HG02884 (cell line): ENCODE measurements around the gene IFT81.
"Not testable (repeated sequence)": the region's sequence is repeated elsewhere in the genome, so short reads cannot be mapped to it uniquely, and the experiment has no call there.

Experiments
- ATAC-seq: cut with Tn5 transposase; IDR thresholded peaks from one replicate; pipeline ENCODE4 v1.9.1; 2021; ENCODE audit warnings: mild to moderate bottlenecking, moderate library complexity; ENCODE audit not compliant: unreplicated experiment

IFT81 gene

DNA sequence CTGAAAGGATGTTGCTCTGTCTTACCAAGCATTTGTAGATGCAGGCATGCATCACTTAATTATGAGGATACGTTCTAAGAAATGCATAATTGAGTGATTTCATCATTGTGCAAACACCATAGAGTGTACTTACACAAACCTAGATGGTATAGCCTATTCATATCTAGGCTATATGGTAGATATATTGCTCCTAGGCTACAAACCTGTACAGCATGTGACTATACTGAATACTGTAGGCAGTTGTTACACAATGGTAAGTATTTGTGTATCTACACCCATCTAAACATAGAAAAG lies 75.9 kb downstream of the IFT81 start:
- ATAC-seq = no peak

DNA sequence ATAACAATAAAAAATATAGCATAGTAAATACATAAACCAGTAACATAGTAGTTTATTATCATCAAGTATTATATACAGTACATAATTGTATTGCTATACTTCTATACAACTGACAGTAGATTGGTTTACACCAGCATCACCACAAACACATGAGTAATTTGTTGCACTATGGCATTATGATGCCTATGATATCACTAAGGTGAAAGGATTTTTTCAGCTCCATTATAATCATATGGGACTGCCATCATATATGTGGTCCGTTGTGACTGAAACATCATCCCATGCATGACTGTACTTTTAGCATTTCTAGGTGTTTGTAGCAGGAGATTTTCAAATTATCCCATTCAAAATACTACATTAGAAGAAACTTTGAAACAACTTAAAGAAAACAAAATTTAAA lies 77.8 kb downstream of the IFT81 start:
- no peak for ATAC-seq

DNA sequence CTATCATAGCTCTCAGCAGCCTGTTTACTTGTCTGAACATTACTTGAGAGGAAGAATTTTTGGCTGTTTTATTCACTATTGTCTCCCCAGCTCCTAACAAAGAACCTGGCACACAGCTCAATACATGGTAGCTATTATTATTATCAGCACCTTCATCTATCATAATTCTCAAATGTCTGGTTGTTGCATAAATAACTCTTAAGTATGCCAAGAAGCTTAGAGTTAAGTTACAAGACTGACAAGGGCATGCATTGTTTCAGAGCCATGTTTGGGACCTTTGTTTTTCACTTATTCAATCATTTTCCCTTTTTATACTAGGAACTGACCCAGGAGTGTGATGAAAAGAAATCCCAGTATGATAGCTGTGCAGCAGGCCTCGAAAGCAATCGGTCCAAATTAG lies 79.4 kb downstream of the IFT81 start:
- no peak for ATAC-seq

DNA sequence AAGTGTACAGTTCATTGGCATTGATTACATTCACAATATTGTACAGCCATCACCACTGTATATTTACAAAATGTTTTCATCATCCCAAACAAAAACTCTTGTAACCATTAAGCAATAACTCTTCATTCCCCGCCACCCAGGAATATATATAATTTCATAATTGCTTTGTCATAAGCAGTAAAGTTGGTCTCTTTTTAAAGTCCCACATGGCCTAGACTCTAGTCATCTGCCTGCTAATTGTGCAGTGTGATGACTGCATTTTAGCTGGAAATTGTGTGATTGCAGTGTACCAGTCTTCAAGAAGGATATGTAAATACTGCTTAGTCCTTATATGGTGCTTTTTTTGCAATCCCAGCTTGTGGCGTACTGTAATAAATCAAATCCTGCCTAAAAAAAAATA lies 81.8 kb downstream of the IFT81 start:
- ATAC-seq = no peak

DNA sequence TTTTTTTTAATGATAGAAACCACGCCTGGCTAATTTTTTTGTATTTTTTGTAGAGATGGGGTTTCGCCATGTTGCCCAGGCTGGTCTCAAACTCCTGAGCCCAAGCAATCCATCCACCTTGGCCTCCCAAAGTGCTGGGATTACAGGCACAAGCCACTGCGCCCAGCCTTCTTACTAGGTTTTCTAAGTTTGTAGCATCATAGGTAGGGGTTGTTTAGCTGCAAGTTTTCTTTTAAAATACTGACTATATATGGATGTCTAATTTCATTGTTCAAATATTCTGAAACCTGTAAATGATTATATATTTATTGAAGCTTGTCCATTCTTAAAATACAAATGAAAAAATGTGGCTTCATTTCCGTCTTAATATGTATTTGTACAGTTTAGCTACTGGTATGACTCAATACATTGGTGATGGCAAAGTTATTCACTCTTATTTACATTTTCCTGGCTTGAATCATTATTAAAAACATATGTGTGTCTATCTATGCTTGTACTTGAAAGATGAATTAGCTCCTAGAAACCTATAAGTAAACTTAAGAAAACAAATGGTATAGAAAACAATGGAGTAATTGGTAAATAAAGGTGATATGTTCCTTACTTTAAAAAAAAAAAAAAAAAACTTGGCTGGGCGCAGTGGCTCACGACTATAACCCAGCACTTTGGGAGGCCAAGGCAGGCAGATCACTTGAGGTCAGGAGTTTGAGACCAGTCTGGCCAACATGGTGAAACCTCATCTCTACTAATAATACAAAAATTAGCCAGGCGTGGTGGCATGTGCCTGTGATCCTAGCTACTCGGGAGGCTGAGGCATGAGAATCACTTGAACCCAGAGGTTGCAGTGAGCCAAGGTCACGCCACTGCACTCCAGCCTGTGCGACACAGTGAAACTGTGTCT lies 87.7 kb downstream of the IFT81 start:
- not testable (repeated sequence) for ATAC-seq

DNA sequence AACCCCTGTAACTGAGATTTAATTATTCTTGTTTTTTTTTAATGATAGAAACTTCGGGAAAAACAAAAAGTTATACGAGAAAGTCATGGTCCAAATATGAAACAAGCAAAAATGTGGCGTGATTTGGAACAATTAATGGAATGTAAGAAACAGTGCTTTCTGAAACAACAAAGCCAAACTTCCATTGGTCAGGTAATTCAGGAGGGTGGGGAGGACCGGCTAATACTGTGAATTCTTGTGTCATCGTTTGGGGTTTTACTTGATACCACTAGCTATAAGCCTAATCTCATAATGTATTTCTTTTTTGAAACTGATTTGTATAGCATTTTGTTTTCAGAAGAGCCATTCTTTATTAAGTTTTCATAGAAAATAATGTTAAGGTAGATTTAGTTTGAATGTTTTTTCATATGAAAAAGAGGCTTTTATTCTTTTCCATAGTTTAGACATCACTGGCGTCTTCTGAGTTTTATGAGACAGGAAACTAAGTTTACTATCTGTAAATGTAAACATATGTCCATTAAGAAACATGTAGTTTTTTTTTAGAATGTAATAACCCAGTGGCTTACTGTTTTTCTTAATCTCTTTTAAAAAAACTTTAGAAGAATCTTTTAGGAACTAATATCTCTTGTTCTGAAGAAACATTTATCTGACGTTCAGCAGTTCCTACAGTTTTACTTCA lies 94.0 kb downstream of the IFT81 start:
- no peak for ATAC-seq

DNA sequence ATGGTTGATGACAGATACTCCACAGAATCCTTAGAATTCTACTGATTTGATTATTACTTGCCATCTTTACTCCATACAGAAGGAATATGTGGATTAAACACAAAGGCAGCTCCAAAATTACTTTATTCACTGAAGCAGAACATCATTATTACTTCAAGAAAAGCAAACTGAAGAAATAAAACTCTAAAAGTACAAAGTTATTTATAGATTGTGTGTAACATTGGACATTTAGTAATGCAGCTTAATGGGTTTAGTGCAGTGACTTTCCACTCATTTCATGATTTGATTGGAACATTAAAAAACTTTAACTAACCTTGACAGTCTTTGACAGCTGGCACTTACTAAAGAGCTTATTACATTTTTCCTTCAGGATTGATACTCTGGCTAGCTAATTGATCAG lies 97.9 kb downstream of the IFT81 start:
- ATAC-seq = no peak

DNA sequence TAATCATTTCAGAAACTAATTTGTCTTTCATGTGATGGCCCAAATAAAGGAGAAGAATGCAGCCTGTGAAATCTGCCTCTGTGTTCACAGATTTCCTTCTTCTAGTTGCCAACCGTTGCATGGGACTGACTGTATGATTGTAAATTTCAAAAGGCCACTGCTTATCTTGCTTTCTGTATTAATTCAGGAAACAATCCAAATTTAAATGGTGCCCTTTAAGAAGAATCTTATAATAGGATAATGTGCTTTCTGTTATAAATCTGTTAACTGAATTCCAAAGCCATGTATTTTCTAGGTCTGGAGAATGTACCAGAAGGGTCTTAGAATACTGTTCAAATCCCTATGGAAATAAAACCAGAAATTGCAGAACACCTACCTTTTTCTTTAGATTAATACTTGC lies 98.3 kb downstream of the IFT81 start:
- no peak for ATAC-seq

DNA sequence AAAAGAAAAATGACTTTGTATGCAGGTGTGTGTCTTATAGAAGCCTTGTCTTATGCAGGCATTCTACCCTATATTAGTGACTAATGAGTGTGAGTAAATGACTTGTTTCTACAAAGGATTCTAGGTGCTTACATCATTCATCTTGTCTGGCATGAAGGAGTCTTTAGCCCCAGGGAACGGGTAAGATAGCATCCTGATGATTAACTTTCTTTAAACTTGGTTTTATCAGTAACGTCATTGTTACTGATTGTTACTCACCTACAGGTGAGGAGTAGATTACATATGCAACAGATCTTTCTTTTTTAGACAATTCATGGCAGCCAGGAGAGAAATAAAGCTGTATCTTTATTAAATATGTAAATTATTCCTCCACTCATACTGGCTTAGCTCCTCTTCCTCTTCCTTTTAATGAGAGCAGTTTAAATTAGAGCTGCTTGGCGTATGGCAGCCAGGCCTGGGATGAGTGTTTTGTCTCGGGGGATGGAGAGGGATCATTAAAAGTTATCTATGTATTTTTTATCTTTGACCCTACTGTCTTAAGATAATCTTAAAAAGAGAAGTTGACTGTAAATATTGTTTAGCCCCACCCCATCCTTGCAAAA lies 99.7 kb downstream of the IFT81 start:
- ATAC-seq = no peak

DNA sequence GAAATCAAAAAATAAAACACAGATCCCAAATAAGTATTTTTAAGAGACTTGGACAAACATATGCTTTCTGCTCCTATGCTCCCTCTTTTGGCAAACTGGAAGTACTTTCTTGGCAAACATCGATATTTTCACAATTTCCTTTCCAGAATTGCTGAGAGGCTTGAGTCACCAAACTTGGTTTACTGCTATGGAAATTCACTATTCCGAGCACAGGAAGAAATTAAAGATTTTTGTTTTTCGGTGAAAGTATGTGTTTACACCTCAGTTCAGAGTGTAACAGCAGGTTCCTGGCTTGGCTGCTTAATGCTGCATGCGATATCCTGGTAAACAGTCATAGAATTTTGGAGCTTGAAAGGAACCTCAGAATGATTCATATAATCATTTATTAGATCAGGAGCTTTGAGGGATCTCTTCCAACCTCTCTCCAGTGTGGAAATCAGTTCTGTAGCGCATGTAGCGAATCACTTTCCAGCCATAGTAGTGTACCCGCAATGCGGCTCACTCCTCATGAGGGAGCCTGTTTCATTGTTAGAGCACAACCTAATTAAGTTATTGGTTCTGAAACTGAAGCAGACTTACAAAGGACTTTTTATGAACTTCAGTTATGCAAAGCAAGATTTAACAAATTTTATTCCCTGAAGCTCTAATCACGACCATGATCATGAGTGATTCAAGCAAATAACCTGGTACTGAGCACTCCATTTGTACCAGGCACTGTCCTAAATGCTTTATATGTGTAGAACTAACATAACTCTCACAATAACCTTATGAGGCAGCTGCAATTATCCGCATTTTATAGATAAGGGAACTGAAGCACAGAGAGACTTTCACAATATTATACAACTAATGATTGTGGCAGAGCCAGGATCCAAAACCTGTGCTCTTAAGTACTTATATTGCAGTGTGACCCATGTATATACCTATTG lies 100.5 kb downstream of the IFT81 start:
- no peak for ATAC-seq

DNA sequence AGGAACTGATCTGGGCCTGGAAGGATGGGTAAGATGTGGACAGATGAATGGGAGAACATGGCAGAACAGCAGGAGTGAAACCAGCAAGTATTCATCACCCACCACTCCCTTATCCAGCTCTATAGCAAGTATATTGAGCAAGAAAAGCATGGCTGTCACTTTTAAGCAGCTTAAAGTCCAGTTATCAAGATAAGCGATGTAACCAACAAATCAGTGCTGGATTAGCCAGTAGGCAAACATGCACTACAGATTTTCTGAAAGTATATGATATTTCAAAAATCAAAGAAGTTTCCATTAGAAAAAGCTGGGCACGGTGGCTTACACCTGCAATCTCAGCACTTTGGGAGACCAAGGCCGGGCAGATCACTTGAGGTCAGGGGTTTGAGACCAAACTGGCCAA lies 103.0 kb downstream of the IFT81 start:
- no peak for ATAC-seq

DNA sequence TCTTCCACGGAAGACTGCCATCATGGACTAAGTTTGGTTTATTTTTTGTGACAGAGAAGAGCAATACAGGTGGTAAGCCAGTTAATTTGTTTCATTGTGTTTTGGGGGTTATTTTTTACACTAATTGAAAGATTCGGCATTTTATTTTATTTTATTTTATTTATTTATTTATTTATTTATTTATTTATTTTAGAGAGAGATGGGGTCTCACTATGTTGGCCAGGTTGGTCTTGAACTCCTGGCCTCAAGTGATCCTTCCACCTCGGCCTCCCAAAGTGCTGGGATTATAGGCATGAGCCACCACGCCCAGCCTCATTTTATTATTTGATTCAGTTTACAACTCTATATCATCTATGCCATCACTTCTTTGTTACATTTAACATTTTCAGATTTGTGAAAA lies 104.2 kb downstream of the IFT81 start:
- ATAC-seq = not testable (repeated sequence)

DNA sequence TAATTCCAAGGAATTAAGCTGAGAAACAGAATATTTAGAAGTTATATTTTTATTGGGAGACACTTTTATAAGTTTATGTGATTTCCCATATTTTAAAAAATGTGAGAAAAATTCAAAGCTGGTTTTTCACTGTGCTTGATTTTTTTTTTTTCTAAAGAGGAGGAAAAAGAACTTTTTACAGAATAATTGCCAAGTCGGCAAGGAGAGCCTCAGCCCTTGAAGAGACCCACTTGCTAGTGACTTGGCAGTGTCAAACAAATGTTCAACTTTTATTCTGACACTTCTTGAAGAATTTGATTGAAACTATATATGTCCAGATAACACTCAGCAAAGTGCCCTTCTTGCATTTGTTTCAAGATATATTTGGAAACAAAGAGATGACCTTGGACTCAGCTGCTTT lies 104.6 kb downstream of the IFT81 start:
- ATAC-seq = no peak

DNA sequence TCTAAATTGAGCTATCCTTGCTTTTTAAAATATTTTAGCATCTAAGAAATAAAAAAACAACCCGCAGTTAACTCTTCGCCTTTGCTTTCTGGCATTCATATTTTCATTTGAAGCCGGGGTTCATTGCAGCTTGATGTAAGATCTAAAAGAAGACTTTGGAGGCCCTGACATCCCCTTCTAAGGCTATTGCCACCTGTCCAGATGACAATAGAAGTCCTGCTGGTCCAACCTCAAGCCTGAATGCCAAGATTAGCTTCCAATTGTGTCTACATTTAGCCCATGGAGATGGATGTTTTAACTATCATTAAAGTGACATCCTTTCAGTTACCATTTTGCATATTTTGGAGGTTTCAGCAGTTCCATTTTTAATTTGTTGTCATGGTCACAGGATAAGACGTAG lies 105.3 kb downstream of the IFT81 start:
- ATAC-seq = no peak

DNA sequence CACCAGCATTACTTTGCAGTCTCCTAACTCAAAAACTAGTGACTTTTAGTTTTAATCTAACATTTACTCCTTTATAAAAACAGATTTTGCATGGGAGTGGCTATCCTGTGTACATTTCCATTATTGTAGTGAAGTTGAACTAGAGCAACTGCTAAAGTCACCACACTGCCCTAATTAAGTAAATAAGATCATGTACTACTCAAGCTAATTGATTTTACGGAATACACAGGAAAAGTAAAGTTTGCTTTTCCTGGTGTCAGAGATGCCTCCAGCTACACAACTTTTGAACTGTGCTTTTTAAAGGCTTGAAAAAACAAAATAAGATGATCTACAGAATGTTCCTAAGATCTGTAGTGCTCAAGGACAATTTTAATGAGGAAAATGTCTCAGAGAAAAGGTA lies 106.5 kb downstream of the IFT81 start:
- no peak for ATAC-seq

DNA sequence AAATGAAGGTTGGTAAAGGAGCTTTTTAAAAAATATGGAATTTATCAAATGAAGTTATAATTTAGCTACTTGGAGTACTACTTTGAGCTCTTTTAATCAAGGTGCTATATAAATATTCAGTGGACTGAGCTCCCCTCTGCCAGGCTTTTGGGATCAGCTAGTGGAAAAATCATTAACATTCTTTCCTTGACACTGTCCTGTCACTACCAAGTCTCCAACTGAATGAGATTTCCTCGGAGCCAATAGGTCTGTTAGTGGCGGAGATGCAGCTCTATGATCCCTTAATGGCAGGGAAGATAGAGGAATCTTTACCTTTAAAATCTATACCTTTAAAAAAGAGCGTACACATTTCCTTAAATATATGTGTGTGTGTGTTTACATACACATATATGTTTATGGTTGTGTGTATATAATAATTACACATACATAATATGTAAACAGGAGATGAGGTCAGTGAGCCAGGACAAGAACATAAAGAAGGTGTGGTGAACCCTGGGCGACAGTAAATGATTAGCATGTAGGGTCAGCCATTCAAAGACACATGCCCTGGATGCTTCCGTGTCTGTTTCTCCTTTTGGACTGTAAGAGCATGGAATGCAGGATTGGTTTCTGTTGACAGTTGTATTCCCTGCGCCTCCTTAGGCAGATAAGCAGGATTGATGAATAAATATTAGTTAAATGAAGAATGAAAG lies 109.2 kb downstream of the IFT81 start:
- no peak for ATAC-seq

DNA sequence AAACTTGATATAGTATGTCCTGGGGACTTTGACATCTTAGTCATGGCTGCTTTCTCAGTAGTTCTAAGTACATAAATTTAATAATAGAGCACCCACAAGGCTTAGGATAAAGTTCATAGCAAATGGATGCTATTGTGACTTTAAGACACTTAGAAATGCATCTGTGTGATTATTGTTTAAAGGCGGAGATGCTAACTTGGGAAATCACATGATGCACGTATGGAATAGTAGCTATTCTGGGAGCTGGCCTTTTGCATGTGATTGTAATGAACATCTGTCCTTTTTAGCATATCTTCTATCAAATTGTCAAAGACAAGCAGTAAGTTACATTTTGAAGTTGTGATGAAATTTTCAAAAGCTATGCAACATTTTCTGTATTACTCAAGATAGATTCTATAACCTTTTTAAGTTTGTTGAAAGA lies 110.2 kb downstream of the IFT81 start:
- no peak for ATAC-seq

DNA sequence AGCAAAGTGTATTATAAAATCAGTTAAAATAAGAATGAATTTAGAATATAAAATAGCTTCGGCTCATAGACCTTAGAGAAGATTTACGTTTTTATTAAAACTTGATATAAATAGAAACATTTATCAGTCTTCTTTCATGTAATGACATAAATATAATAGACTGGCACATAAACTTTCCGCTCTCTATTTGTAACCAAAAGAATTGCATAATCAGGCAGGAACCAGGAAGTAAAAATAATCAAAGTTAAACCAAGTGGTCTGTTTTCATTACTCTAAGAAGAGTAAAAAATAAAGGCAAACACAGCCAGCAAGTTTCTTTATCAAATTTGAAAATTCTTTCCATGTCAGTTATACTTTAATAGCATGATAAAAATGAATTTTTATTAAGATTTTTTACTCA lies 110.6 kb downstream of the IFT81 start:
- ATAC-seq = no peak

DNA sequence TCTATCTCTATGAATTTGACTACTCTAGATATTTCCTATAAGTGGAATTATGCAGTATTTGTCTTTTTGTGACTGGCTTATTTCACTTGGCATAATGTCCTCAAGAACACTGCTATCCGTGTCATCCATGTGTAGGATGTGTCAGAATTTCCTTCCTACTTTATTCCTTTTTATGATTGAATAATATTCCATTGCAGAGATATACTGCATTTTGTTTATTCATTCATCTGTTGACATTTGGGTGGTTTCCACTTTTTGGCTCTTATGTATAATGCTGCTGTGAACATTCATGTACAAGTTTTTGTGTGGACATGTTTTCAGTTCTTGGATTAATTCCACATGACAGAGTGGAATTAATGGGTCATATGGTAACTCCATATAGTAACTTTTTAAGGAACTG lies 111.2 kb downstream of the IFT81 start:
- ATAC-seq = no peak

DNA sequence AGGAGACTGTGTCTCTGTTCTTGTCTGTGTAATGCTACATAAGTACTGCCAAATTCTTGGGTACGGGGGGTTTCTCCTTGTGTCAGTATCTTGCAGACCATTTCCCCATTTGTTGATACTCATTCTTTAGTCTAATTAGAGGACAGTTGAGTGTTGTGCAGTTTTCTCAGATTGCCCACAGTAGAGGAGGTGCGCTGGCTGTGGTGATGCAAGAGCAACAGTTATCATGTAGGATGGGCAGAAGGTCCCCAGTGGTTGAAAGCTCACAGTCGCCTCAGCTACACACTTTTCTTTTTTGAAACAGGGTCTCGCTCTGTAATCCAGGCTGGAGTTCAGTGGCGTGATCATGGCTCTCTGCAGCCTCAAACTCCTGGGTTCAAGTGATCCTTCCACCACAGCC lies 119.1 kb downstream of the IFT81 start:
- ATAC-seq = no peak

DNA sequence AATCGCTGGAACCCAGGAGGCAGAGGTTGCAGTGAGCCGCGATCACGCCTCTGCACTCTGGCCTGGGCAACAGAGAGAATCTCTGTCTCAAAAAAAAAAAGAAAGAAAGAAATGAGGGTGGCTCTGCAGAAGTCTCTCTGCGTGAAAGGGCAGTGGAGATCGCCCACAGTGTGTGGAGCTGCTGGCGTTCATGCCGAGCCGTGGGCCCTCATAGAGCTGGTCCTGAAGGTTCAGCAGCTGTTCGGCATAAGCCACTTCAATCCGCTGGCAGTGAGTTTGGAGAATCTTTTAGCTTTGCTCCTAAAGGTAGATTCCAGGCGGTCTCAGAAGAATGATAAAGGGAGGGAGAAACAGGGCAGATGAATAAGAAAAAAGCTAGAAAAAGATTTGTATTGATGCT lies 120.2 kb downstream of the IFT81 start:
- no peak for ATAC-seq
